OCI-LY1 (cell line): Measurements from ENCODE around the gene FGR.

ENCODE experiments used
- EZH2 ChIP-seq: fragments of 200-600 bp; sonication (generic), shearing (Covaris generic); IDR thresholded peaks from 2 replicates; pipeline ENCODE4 v1.8.0; 2017; ENCODE audit warnings: borderline replicate concordance, mixed run types, mild to moderate bottlenecking, antibody characterized with exemption, low read length, moderate library complexity, mixed read lengths
- TF ChIP-seq, protein P1 (sequence below): fragments of 200-600 bp; sonication (generic), shearing (Covaris generic); IDR thresholded peaks from 2 replicates; pipeline ENCODE4 v1.5.1; 2017; ENCODE audit warnings: mild to moderate bottlenecking, antibody characterized with exemption, low read length, moderate library complexity, mixed read lengths

DNA sequence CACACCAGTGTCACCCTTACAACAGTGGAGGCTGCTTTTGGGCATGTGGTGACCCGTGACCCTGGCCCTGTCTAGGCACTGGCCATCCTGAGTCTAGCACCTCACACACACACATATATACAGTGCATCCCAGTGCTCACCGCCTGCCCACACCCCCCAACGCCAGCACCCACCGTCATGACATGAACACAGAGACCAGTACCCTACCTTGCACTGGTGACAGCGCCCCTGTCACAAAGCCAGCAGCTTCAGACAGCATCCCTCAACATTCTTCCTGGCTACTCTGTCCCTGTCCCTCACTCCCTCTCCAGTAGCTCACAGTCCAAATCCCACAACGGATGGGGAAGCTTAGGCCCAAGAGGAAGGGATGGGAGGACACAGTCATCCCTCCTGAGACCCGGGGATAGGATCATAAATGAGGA lies 58.2 kb downstream of the FGR start:
- TF ChIP-seq, protein P1, sequence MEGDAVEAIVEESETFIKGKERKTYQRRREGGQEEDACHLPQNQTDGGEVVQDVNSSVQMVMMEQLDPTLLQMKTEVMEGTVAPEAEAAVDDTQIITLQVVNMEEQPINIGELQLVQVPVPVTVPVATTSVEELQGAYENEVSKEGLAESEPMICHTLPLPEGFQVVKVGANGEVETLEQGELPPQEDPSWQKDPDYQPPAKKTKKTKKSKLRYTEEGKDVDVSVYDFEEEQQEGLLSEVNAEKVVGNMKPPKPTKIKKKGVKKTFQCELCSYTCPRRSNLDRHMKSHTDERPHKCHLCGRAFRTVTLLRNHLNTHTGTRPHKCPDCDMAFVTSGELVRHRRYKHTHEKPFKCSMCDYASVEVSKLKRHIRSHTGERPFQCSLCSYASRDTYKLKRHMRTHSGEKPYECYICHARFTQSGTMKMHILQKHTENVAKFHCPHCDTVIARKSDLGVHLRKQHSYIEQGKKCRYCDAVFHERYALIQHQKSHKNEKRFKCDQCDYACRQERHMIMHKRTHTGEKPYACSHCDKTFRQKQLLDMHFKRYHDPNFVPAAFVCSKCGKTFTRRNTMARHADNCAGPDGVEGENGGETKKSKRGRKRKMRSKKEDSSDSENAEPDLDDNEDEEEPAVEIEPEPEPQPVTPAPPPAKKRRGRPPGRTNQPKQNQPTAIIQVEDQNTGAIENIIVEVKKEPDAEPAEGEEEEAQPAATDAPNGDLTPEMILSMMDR: no peak
- no peak for TF ChIP-seq EZH2
